H1 (cell line): Measurements from ENCODE around the gene PKP3. TPM values are rescaled to one million over a fixed set of nuclear protein-coding genes. Genes with fewer than 3 reads are reported as not detected.

Experiments
- BRCA1 ChIP-seq: IDR thresholded peaks from 2 replicates; pipeline ENCODE4 v1.6.1; 2012; ENCODE audit warnings: low read depth, low read length, improper control_type of control experiment
- CEBPB ChIP-seq: IDR thresholded peaks from 2 replicates; pipeline ENCODE4 v1.6.1; 2012; ENCODE audit warnings: low read depth, low read length
- CHD7 ChIP-seq: fragments of 300-600 bp; sonication (generic); IDR thresholded peaks from 2 replicates; pipeline ENCODE4 v1.7.1; 2012; ENCODE audit warnings: low read length, moderate library complexity, mild to moderate bottlenecking, inconsistent platforms; ENCODE audit not compliant: insufficient replicate concordance
- E2F6 ChIP-seq: IDR thresholded peaks from 2 replicates; pipeline ENCODE4 v1.6.1; 2012; ENCODE audit warnings: inconsistent platforms
- KDM4A ChIP-seq: IDR thresholded peaks from one replicate; pipeline ENCODE4 v1.7.1; 2012; ENCODE audit warnings: low read depth, mild to moderate bottlenecking, moderate library complexity, low read length, inconsistent platforms; ENCODE audit not compliant: severe bottlenecking
- NRF1 ChIP-seq: IDR thresholded peaks from 2 replicates; pipeline ENCODE4 v1.6.1; 2011; ENCODE audit warnings: mild to moderate bottlenecking, low read depth, low read length, improper control_type of control experiment
- RBBP5 ChIP-seq: IDR thresholded peaks from 2 replicates; pipeline ENCODE4 v1.7.1; 2012; ENCODE audit warnings: low read depth, mild to moderate bottlenecking, inconsistent platforms, low read length, moderate library complexity, borderline replicate concordance
- RXRA ChIP-seq: IDR thresholded peaks from 2 replicates; pipeline ENCODE4 v1.6.1; 2011; ENCODE audit warnings: low read depth, mild to moderate bottlenecking, low read length, moderate library complexity; ENCODE audit not compliant: insufficient read depth
- polyA plus RNA-seq, 7 experiments: library from polyadenylated mRNA; depleted of rRNA in 3 of 7; stranded (reverse) in 5 of 7; unstranded in 2 of 7; fragments of >200 nt in 5 of 7; fragments of 200-250 nt in 2 of 7; gene quantifications; 1 replicate in 5 of 7; 2 replicates in 1 of 7; 4 replicates in 1 of 7; pipeline versions ENCODE4 v1.2.1 to v1.2.3, GENCODE V29; 2011 to 2013; ENCODE audit warnings: missing spikeins in 2 of 7, mixed read lengths in 2 of 7
- total RNA-seq: library from RNA; stranded (reverse); fragmentation: NEBNext Ultra II Directional; extraction: Animal tissue kit (Norgen Biotek cat#: 25700); gene quantifications from 2 replicates; pipeline ENCODE4 v1.2.1, GENCODE V29; 2021

Gene PKP3
- total and polyA plus RNA-seq, 2 of the 8 experiments (the other 6 are each of a cell fraction or from before 2014, with no cell fraction given) = 16.7 to 28.7 TPM

GRCh38 chr11:449889-450808, 56.1 kb downstream of the PKP3 start, which contains the start of gene PTDSS2 (continued):
- TF ChIP-seq CHD7 (no peak), RXRA (no peak), E2F6 (0 out of 2 replicates have a peak, but pooled peaks have one; percentile 9), CEBPB (no peak), NRF1 (no peak), RBBP5 (no peak; the same call in 1 of the 2 replicates), BRCA1 (no peak), KDM4A (peak; percentile 83)
